SK-N-MC (cell line): ENCODE results near the gene ZNF236.

Experiments used
- EZH2 ChIP-seq: fragments of 200-600 bp; sonication (generic); IDR thresholded peaks from one replicate; pipeline ENCODE4 v1.6.1; 2017; ENCODE audit warnings: antibody characterized with exemption
- POLR2AphosphoS5 ChIP-seq: IDR thresholded peaks from 2 replicates; pipeline ENCODE4 v1.6.1; 2012; ENCODE audit warnings: mild to moderate bottlenecking, low read depth, low read length, borderline replicate concordance

DNA sequence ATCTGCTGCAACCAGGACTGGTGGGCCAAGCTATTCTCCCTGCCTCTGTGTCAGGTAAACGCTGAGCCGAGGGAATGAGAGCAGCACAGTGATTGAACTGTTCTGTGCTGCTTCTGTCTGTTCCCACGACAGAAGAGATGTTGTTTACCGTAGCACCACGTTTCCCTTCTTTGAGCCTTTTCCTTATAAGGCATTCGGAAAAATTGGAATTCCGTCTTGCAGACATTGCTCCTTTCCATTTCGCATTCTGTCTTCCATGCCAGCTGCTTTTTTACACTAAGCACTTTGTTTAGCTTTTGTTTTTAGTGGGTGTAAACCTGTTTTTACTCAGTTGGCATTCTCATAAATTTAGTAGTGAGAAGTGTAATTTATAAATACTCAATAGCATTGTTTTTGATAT is 103.1 kb downstream of the ZNF236 start:
- TF ChIP-seq EZH2 (no peak), POLR2AphosphoS5 (no peak)
